Myocyte (in vitro differentiated cells): ENCODE results near the gene S100A7. TPM values are rescaled to one million over a fixed set of nuclear protein-coding genes. Genes with fewer than 3 reads are reported as not detected.
A peak's percentile ranks its signal among the peaks of the same experiment; 100 is the strongest.
"Not testable (repeated sequence)": the region's sequence is repeated elsewhere in the genome, so short reads cannot be mapped to it uniquely, and the experiment has no call there.

Experiments used
- DNase-seq: peaks from one replicate; pipeline ENCODE4 v3.0.0-alpha.2; 2012; ENCODE audit warnings: low read depth
- total RNA-seq: library from RNA; depleted of rRNA; stranded (reverse); fragments of >200 nt; gene quantifications from 2 replicates; pipeline ENCODE4 v1.2.3, GENCODE V29; 2014

S100A7 gene
- total RNA-seq, 1 donor from 2014 or later, result not detected

DNA sequence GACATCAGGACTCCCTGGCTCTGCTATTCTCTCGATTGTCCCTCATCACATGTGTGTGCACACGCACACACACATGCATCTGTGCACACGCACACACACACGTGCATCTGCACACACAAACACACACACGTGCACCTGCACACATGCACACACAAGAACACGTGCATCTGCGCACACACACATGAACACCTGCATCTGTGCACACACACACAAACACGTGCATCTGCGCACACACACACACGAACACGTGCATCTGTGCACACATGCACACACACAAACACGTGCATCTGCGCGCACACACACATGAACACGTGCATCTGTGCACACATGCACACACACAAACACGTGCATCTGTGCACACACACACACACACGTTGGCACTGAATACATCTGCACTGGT lies 29.4 kb downstream of the S100A7 start:
- DNase-seq, result no peak

DNA sequence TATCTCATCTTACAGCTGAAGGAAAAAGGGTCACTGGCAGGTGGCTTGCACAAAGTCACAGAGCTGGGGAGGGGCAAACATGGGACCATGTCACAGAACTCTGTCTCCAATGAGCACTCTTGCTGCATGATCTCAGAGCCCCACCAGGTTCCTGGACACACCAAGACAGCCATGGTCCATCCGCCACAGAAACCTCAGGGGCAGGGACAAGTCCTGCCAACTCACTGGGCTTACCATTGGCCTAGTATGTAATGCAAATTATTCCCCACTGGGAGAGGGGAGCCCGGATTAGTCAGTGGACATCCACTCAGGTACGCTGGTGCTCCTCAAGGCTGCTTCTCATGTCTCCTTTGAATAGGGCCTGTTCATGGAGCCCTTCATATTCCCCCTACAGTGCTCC lies 29.9 kb downstream of the S100A7 start:
- DNase-seq, result no peak

DNA sequence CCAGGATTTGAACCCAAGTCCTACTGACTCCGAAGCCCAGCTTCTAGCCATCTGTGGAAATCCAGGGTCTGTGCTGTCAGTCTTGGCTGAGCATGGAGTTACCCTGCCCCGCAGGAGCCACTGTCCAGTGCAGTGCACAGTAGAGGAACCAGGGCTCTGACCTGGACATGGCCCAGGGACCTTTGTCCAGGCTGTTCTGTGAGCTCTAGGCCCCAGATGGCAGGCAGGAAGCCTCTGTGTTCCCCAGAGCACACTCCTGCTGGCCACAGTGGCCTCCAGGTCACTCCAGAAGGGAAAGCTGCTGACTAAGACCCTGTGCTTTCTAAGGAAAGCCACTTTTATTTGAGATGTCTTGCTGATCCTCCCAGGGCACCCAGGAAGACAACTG lies 30.3 kb downstream of the S100A7 start:
- DNase-seq, result no peak

DNA sequence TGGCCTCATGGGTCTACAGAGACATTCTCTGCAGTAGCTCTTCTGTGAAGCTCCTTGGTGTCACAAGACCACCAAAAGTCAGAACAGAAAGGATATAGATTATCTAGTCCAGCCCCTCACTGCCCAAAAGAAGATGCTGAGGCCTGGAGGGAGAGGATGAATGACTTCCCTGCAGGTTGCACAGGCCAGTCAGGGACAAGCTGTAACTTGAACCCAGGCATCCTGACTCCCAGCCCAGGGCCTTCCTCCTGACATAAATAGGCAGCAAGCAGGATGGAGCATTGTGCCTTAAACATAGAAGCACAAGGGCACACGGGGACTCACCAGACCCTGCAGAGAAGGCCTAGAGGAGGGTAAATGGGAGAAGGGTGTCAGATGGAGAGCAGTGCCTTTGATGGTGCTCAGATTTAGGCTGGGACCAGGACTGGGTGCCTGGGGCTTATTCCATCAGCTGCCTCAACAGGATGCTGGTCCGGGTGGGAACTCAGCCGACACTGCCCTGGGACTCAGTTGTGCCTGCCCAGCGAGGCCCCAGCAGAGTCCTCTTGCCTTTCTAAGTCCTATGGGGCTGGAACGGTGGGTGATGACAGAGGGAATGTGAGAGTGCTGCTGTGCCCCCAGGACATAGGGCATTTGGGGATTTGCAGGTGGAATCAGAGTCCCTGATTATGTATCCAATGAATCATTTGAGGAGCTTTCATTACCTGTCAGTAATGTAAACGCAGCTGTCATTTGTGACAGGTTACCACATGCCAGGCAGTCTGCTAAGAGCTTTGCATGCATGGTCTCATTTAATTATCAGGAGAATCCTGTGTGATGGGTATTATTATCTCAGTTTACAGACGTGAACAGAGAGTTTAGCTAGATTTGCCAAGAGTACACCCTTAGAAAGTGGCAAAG lies 30.9 kb downstream of the S100A7 start:
- DNase-seq, result no peak

DNA sequence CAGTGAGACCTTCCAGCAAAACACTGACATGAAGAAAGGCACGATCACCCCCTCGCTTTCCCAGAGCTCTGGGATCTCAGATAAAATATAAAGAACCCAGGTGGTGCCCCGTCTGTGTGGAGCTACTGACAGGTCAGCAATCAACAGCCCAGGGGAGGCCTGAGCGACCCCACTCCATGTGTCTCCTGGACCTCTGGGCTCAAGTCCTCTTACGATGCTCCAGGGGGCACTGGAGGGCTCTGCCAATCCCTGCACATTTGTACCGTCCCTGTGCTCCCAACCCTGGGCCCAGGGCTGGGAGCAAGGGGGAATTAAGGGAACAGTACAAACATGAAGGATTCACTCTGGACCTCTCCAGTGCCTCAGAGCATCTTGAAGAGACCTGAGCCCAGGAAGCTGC lies 31.7 kb downstream of the S100A7 start:
- no peak for DNase-seq

DNA sequence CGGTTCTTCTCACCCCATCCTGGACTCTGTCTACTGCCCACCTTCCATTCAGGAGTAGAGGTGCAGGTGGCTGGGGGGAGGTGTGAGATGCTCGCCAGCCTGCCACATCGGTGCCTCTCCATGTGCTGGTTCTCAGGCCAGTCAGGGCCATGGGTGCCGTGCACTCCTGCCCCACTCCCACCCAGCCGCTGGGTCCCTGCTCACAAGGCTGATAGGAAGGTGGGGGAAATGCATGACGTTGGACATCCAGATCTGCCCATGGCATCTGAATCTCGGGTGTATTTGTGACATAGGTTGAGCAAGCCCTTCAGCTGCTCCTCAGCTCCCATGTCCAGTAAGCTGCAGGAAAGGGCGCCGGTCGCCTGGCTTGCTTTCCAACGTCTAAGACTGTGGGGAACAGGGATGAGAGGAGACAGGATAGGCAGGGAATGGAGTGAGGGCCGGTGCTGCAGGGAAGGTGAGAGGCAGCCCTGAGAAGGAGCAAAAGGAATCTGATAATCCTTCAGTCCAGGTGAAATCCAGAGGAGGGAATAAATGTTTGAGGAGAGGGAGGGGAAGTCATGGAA lies 32.3 kb downstream of the S100A7 start:
- no peak for DNase-seq

DNA sequence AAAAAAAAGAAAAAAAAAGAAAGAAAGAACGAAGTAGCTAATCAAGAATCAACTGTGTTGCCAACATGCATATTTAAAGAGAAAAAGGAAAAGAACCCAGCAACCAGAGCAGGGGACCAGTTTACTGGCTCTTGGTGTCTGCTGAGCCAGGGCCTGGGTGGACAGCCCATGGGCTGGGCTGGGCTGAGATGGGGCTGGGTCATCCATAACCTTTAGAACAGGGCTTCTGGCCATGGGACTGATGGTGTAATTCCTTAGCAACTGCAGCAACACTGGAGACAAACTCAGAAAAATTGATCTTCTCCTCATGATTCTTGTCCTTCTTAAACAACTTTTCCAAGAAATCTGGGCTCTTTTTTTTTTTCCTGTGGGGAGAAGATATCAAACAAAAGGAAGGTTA lies 33.6 kb downstream of the S100A7 start:
- no peak for DNase-seq

DNA sequence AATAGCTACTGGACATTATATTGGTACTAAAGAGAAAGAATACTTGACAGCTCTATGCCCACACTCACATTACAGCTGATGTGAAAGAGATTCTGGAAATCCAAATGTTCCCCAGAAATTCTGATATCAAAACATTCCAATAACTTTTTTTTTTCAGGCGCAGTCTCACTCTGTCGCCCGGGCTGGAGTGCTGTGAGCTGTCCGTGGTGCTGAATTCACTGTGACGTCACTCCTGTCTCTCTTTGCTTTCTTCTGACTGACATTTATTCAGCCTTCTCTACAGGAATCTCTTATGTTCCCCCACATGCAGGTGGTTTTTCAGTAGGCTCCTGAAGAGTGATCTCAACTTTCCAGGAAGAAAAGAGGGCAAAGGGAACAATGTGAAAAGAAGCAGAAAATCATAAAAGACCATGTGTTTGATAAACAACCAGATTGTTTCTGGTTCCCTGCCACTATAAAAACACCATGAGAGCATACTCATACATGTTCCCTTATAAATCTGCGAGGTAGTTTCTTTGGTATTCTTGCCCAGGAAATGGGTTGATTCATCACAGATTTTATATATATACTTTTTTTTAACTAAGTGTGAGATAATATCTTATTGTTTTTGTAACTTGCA lies 37.9 kb downstream of the S100A7 start:
- peak; percentile 73 for DNase-seq

DNA sequence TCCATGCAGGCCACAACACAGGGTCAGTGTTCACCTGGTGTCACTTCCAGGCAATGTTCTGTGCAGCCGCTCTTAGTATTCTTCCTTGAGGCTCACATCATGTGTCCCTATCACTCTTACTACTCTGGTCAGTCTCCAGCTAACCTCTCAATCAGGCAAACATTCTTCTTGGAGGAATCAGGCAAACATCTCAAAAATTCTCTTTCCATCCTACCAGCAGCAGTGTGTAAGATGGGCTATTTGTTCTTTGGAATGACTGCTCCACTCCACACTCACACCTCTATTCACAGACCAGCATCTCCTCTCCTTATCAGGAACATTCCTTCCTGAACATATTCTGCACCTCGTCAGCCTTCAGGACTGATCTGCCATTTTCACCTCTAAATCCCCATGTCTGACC lies 40.1 kb downstream of the S100A7 start:
- DNase-seq, result no peak

DNA sequence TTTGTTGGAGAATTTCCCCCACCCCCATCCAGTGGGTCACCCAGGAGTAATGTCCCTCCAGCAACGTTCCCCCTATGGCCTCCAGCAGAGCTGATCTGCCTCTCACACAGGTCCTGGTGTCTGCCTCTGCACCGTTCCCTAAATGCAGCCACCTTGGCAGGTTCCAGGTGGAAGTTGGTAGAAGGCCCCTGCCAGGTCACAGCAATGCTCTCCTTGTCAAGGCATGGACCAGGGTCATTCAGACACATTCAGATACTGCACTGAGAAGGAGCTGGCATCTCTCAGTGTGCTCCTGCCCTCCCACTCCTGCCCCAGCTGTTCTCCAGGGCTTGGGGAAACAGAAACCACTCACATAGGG lies 41.0 kb downstream of the S100A7 start:
- not testable (repeated sequence) for DNase-seq

DNA sequence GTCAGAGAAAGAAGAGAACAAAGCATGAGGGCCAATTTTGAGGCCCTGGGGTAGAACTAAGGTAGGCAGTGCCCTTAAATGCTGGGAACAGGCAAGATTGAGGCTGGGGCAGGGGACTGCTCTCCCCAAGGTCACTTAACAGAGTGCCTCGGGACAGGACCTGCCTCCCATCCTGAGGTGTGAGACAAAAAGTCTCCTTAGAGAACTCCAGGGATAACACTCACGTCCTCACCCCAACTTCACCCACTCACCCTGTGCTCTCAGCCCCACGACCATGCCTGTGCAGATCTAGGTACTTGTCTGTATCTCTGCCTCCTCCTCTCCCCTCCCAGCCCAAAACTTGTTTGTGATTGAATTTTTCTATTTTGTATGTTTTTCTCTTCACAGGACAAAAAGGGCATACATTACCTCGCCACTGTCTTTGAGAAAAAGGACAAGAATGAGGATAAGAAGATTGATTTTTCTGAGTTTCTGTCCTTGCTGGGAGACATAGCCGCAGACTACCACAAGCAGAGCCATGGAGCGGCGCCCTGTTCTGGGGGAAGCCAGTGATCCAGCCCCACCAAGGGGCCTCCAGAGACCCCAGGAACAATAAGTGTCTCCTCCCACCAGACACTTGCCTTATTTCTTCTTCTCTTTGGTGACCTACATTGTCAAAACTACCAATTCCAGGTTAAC lies 41.6 kb downstream of the S100A7 start:
- not testable (repeated sequence) for DNase-seq

DNA sequence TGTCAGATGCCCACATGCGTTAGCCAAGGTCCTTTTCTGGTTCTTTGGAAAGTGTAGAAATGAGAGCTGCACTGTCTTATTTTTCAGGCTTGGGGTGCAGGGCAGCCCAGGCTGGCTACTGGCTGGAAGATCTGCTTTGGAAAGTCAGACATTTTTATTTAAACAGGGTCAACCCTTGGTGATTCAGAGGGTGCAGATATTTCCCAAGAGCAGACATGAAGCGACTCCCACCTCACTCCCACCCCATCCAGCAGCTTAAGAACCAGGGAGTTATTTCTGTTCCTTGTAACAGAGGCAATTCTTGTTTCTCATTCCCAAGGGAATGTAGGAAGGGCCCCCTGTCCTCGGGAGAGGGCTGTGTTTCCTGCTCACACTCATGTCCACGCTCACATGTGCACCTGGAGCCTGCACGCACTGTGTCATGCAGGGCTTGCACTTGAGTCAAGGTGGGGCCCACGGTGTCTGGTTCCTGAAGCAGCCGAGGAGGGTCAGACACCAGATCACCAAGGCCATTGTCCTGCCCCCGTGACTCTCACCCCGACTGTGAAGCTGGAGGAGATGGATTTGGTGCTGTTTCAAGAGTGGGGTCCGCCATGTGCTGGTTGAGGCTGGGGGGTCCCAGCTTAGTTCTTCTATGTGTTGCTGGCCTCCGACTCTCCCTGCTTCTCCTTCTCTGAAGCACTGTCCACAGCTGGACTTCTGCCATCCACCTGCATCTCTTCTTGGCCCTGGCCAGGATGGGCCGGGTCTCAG lies 43.1 kb downstream of the S100A7 start:
- DNase-seq, result no peak

DNA sequence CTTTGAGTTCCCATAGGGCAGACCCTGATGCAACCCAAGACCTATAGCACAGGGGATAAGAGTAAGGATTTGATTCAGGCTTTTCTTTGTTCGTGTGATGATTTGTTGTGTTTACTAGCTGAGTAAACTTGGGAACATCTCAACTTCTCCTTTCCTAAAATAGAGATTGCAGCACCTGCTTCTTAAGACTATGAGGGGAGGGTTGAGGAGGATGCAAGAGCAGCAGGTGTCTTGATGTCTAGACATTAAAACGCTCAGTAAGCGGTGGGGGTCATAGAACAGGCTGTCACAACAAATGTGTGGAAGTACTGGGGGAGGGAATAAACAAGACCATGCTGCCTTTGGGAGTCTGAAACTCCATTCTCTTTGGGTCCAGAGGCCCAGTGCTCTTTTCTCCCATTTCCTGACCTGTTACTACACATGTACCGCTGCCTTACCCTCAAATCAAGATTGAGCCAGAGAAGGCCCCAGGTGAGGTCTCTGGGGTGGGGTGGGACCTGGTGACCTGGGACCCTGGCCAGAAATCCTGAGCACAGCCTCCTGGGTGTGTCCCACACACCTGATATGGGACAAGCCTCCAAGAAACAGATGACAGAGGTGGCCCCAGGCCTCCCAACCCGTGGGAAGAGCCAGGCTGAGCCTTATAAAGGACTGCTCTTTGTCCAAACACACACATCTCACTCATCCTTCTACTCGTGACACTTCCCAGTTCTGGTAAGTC lies 44.4 kb downstream of the S100A7 start, which contains the start of gene S100A7A:
TSS of gene S100A7A (plus strand) at position 671 of the 721 bp plus-strand sequence. CDS start 1,563 bp downstream, outside the sequence.
- no peak for DNase-seq

DNA sequence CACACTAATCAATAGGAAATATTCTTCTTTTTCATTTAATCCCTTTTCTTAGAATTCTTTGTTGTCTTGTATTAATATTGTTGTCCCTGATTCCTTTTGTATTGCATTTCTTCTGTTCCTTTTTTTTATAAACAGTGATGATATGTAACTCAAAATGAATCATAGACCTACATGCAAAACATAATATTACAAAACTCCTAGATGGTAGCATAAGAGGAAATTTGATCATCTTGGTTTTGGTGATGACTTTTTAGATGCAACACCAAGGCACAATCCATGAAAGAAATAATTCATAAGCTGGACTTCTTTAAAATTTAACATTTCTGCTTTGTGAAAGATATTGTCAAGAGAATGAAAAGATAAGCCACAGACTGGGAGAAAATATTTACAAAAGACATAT lies 46.5 kb downstream of the S100A7 start:
- not testable (repeated sequence) for DNase-seq

Other genes with a start within 250 kb of the S100A7 start
- not detected in 2 replicates for gene PRR9, start 243.1 kb downstream of the S100A7 start, total RNA-seq
- gene LORICRIN, start 201.0 kb downstream of the S100A7 start, total RNA-seq, result not detected in 2 replicates
- not detected in 2 replicates for gene PGLYRP3, start 147.7 kb downstream of the S100A7 start, total RNA-seq
- gene PGLYRP4, start 111.8 kb downstream of the S100A7 start, total RNA-seq, result not detected in 2 replicates
- gene S100A9, start 102.8 kb downstream of the S100A7 start, total RNA-seq, result not detected in 2 replicates
- not detected in 2 replicates for gene S100A12, start 85.0 kb downstream of the S100A7 start, total RNA-seq
- gene S100A8, start 69.6 kb downstream of the S100A7 start, total RNA-seq, result not detected in 2 replicates
- gene S100A7A, start 44.1 kb downstream of the S100A7 start, total RNA-seq, result not detected in 2 replicates
- 423 and 449 TPM in 2 replicates for gene S100A6, start 75.3 kb upstream of the S100A7 start, total RNA-seq
- gene S100A5, start 80.3 kb upstream of the S100A7 start, total RNA-seq, result 2.5 and 2.9 TPM in 2 replicates
- gene S100A4, start 85.2 kb upstream of the S100A7 start, total RNA-seq, result 757 and 902 TPM in 2 replicates
- gene S100A3, start 88.6 kb upstream of the S100A7 start, total RNA-seq, result 7.8 and 10.8 TPM in 2 replicates
- gene S100A2, start 105.2 kb upstream of the S100A7 start, total RNA-seq, result 6.4 and 7.1 TPM in 2 replicates
- gene S100A16, start 152.5 kb upstream of the S100A7 start, total RNA-seq, result 591 and 800 TPM in 2 replicates
- gene S100A14, start 155.7 kb upstream of the S100A7 start, total RNA-seq, result not detected in 2 replicates
- gene S100A13, start 166.9 kb upstream of the S100A7 start, total RNA-seq, result 237 and 291 TPM in 2 replicates
- gene S100A1, start 167.8 kb upstream of the S100A7 start, total RNA-seq, result 0.52 and 3.3 TPM in 2 replicates
- 59.2 and 71.6 TPM in 2 replicates for gene CHTOP, start 173.4 kb upstream of the S100A7 start, total RNA-seq
- gene SNAPIN, start 198.1 kb upstream of the S100A7 start, total RNA-seq, result 68.3 and 75.1 TPM in 2 replicates
- gene ILF2, start 210.3 kb upstream of the S100A7 start, total RNA-seq, result 180 and 189 TPM in 2 replicates
- not detected in 2 replicates for gene NPR1, start 218.0 kb upstream of the S100A7 start, total RNA-seq